Activated CD8-positive, alpha-beta T cell treated with anti-CD3 and anti-CD28 coated beads for 36 hours (primary cell): ENCODE measurements around the gene TMOD1. TPM values are rescaled to one million over a fixed set of nuclear protein-coding genes. Genes with fewer than 3 reads are reported as not detected.

Experiments
- ATAC-seq: fragments of 200-7000 bp; cut with Tn5 transposase; one replicate; pipeline ENCODE4 v1.10.0; 2021; ENCODE audit warnings: mild to moderate bottlenecking, moderate library complexity
- CTCF ChIA-PET: fragments of 350-600 bp; sonication (Branson Sonifier 250); formaldehyde crosslinking; loops from one replicate; lab custom pipeline; 2021; ENCODE audit warnings: antibody characterized with exemption; lab: Charles Lee
- POLR2A ChIA-PET: fragments of 350-600 bp; sonication (Branson Sonifier 250); formaldehyde crosslinking; loops from one replicate; lab custom pipeline; 2021; ENCODE audit warnings: antibody characterized with exemption; lab: Charles Lee
- DNase-seq: peaks from one replicate; pipeline ENCODE4 v3.0.0-alpha.2; 2020
- H3K27ac Mint-ChIP-seq: one replicate; pipeline ENCODE4 v1.8.0; 2021; ENCODE audit warnings: mild to moderate bottlenecking, mixed read lengths
- H3K27me3 Mint-ChIP-seq: one replicate; pipeline ENCODE4 v1.8.0; 2021; ENCODE audit warnings: mixed read lengths
- H3K36me3 Mint-ChIP-seq: one replicate; pipeline ENCODE4 v1.8.0; 2021; ENCODE audit warnings: low read depth, mixed read lengths
- H3K4me1 Mint-ChIP-seq: one replicate; pipeline ENCODE4 v1.8.0; 2021; ENCODE audit warnings: low read depth, mixed read lengths
- H3K4me3 Mint-ChIP-seq: one replicate; pipeline ENCODE4 v1.8.0; 2021; ENCODE audit warnings: mild to moderate bottlenecking, moderate library complexity, mixed read lengths
- H3K9me3 Mint-ChIP-seq: one replicate; pipeline ENCODE4 v1.8.0; 2021; ENCODE audit warnings: mixed read lengths
- intact Hi-C: fragments of 100-400 bp; cut with micrococcal nuclease; formaldehyde crosslinking; loops from one replicate; pipeline ENCODE4 v1.10.0; 2022
- total RNA-seq, 2 experiments: library from RNA; stranded (reverse); gene quantifications; one replicate each; pipeline ENCODE4 v1.2.3, GENCODE V29; 2021
- TF ChIP-seq, protein P1 (sequence below): fragments of 200-600 bp; IDR thresholded peaks from one replicate; pipeline ENCODE4 v1.8.0; 2022; ENCODE audit warnings: antibody characterized with exemption, mild to moderate bottlenecking

The TMOD1 gene
- total RNA-seq, 2 experiments from 2014 or later = 0.47 to 0.60 TPM

DNA sequence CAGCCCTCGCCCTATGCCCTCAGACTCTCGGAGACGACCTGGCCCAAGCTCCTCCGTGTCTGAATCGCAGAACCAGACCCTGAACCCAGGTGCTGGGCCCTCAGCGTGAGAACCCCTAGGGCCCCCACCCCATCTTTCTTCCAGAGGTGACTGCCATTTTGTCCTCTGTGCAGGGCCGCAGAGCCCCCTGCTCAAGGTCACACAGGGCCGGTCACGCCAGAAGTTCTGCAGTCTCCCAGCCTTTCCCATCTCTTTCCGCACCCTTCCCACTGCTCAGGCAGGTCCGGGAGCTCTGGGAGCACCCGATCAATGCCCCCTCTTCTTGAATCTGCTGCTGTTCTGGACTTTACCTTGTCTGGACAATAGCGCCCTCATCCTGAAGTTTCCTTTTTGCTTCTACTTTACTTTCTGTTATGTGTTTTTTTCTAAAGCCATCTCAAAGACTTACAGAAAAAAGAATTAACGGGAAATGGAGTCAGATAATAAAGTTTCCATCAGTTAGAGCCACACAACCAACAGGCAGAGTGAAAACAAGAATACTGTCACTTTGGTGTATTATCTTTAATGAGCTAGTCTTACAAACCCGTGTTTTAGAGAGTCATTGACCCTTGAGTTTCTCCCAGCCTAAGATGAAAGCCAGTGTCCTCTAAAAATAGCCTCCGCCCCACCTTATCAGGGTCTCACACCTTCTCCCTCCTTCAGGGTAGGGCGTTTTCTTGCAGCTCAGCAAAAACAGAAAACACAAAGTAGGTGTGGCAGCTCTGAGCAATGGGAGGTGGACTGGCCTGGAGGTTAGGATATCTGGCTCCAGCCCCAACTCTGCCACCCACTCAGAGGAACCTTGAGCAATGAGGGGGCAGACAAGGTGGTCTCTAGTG lies 1.8 kb downstream of the TMOD1 start:
- POLR2A ChIA-PET = no interaction called here
- CTCF ChIA-PET = interaction anchor here (1.0 to 4.0 kb wide), 6 partner anchors 24 to 112 kb away, joined by 3 to 24 read pairs (median 5); no protein-coding TSS in a partner anchor
- Mint-ChIP-seq H3K4me3 (peak overlapping the region; percentile 53), H3K4me1 (peaks cover 12% of the 10 kb centered on the region), H3K9me3 (no peaks in the 10 kb centered on the region), H3K27me3 (peaks cover 47% of the 10 kb centered on the region), H3K36me3 (no peaks in the 10 kb centered on the region), H3K27ac (no peak overlapping the region)
- DNase-seq (no peak), ATAC-seq (no peak)
- TF ChIP-seq, protein P1, sequence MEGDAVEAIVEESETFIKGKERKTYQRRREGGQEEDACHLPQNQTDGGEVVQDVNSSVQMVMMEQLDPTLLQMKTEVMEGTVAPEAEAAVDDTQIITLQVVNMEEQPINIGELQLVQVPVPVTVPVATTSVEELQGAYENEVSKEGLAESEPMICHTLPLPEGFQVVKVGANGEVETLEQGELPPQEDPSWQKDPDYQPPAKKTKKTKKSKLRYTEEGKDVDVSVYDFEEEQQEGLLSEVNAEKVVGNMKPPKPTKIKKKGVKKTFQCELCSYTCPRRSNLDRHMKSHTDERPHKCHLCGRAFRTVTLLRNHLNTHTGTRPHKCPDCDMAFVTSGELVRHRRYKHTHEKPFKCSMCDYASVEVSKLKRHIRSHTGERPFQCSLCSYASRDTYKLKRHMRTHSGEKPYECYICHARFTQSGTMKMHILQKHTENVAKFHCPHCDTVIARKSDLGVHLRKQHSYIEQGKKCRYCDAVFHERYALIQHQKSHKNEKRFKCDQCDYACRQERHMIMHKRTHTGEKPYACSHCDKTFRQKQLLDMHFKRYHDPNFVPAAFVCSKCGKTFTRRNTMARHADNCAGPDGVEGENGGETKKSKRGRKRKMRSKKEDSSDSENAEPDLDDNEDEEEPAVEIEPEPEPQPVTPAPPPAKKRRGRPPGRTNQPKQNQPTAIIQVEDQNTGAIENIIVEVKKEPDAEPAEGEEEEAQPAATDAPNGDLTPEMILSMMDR = no peak
- intact Hi-C loops = loop anchor here (5.0 kb wide), 1 partner anchor 91 kb away; the partner anchor contains the start of gene TDRD7

GRCh38 chr9:97503862-97504210 lies 2.4 kb downstream of the TMOD1 start:
- no peak for ATAC-seq
- Mint-ChIP-seq H3K4me3 (no peak overlapping the region), H3K27ac (no peak overlapping the region), H3K27me3 (peaks cover 50% of the 10 kb centered on the region), H3K4me1 (peaks cover 12% of the 10 kb centered on the region), H3K36me3 (no peaks in the 10 kb centered on the region), H3K9me3 (no peaks in the 10 kb centered on the region)
- DNase-seq = no peak
- TF ChIP-seq, protein P1 = no peak
- intact Hi-C loops = loop anchor here (5.0 kb wide), 1 partner anchor 92 kb away; the partner anchor contains the start of gene TDRD7
- ChIA-PET POLR2A (no interaction called here), CTCF (interaction anchor here (1.4 to 4.0 kb wide), 3 partner anchors 35 to 112 kb away, joined by 6 to 24 read pairs (median 15); no protein-coding TSS in a partner anchor)

- POLR2A ChIA-PET = no interaction called here
- H3K4me3 Mint-ChIP-seq = no peak overlapping the region
- H3K27me3 Mint-ChIP-seq = peaks cover 47% of the 10 kb centered on the region
- no peak overlapping the region for H3K27ac Mint-ChIP-seq
- no peak for DNase-seq
- H3K4me1 Mint-ChIP-seq = peaks cover 12% of the 10 kb centered on the region
- ATAC-seq = no peak
- H3K36me3 Mint-ChIP-seq = no peaks in the 10 kb centered on the region
- TF ChIP-seq, protein P1 = no peak
- CTCF ChIA-PET = interaction anchor here (4.0 kb wide), 1 partner anchor 94 kb away, joined by 24 read pairs; no protein-coding TSS in a partner anchor
- H3K9me3 Mint-ChIP-seq = no peaks in the 10 kb centered on the region
- intact Hi-C loops = loop anchor here (5.0 kb wide), 1 partner anchor 92 kb away; the partner anchor contains the start of gene TDRD7
Observed at GRCh38 chr9:97504381-97505216, 3.1 kb downstream of the TMOD1 start.

DNA sequence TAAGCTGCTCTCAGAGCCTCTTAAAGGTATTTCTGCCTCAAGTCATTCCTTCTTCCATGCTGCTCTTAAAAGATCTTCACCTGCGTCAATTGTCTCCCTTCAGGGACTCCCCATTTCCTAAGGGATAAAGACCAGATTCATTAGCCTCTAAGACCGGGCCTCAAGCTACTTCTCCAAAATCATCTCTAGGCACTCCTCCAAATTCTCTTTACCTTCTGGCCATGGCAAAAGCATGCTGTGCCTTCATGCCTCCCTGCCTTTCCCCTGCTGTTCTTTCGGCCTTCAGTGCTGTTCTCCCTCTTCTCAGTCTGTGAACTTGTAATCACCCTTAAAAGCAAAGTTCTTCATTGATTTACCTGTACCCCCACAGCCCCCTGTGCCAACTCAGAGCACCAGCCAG lies 4.4 kb downstream of the TMOD1 start:
- no peaks in the 10 kb centered on the region for H3K36me3 Mint-ChIP-seq
- no peak overlapping the region for H3K27ac Mint-ChIP-seq
- H3K4me1 Mint-ChIP-seq = peaks cover 13% of the 10 kb centered on the region
- no peak overlapping the region for H3K4me3 Mint-ChIP-seq
- H3K27me3 Mint-ChIP-seq = peaks cover 36% of the 10 kb centered on the region
- no peaks in the 10 kb centered on the region for H3K9me3 Mint-ChIP-seq
- TF ChIP-seq, protein P1 = no peak
- CTCF ChIA-PET = interaction anchor here (1.1 to 2.6 kb wide), 3 partner anchors 37 to 93 kb away, joined by 4 to 8 read pairs (median 5); no protein-coding TSS in a partner anchor
- POLR2A ChIA-PET = interaction anchor here (1.1 kb wide), 1 partner anchor 9 kb away, joined by 3 read pairs; no protein-coding TSS in a partner anchor
- intact Hi-C loops = no loop called here
- ATAC-seq (no peak), DNase-seq (no peak)
